Activated naive CD4-positive, alpha-beta T cell treated with anti-CD3 and anti-CD28 coated beads, Interleukin-2, amount 50 U/mL, for 72 hours (primary cell): ENCODE data around the gene CD1E. TPM values are rescaled to one million over a fixed set of nuclear protein-coding genes. Genes with fewer than 3 reads are reported as not detected.

ENCODE experiments used
- ATAC-seq, 2 donors: fragments of 150-1000 bp; cut with Tn5 transposase; 2 replicates each; pipeline ENCODE4 v1.10.0; 2021; ENCODE audit warnings: mild to moderate bottlenecking in 2 of 2, moderate library complexity in 2 of 2
- DNase-seq, 2 donors: peaks; one replicate each; pipeline ENCODE4 v3.0.0; 2021 to 2022; ENCODE audit warnings: low spot score in 2 of 2
- H3K27ac Mint-ChIP-seq, 2 donors: one replicate each; pipeline ENCODE4 v1.8.0; 2022; ENCODE audit warnings: mild to moderate bottlenecking in 2 of 2, mixed read lengths in 2 of 2
- H3K36me3 Mint-ChIP-seq, 2 donors: one replicate each; pipeline ENCODE4 v1.8.0; 2022; ENCODE audit warnings: mixed read lengths in 2 of 2
- H3K9me3 Mint-ChIP-seq, 2 donors: one replicate each; pipeline ENCODE4 v1.8.0; 2022; ENCODE audit warnings: mixed read lengths in 2 of 2
- total RNA-seq, 2 donors: library from RNA; stranded (reverse); gene quantifications; one replicate each; pipeline ENCODE4 v1.2.3, GENCODE V29; 2022

Gene CD1E
- total RNA-seq, 2 donors from 2014 or later = not detected

DNA sequence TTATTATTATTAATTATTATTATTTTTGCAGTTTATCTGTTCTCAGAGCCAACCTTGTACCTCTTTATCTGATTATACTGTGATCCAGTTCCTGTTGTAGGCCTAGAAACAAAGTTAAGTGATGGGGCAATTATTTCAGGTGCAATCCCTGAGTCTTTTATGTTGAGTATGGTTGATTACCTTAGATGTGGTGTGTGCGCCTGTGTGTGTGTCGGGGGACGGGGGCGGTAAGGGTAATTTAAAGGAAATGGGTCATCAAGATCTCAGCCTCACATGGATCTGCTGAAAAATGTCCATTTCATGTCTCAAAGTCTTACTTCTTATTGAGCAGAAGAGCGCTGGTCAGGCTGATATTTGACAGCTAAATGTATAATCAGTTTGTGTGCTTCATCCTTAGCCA, 53.4 kb downstream of the CD1E start:
- no peak for DNase-seq
- ATAC-seq = no peak
- Mint-ChIP-seq H3K27ac (no peak overlapping the region), H3K9me3 (no peaks in the 10 kb centered on the region), H3K36me3 (no peaks in the 10 kb centered on the region)

Other genes starting within 250 kb of the CD1E start
- gene CD1D, start 173.0 kb upstream of the CD1E start, total RNA-seq = not detected
- gene CD1A, start 99.5 kb upstream of the CD1E start, total RNA-seq = under 1 TPM in 1 of 2 donors, not detected in 1; 0.12 TPM
- under 1 TPM; 0.23 to 0.46 TPM for gene CD1C, start 64.0 kb upstream of the CD1E start, total RNA-seq
- gene CD1B, start 22.4 kb upstream of the CD1E start, total RNA-seq = not detected
- not detected for gene OR10T2, start 45.6 kb downstream of the CD1E start, total RNA-seq
- gene OR10K2, start 72.3 kb downstream of the CD1E start, total RNA-seq = not detected
- gene OR10K1, start 107.9 kb downstream of the CD1E start, total RNA-seq = not detected
- not detected for gene OR10R2, start 118.3 kb downstream of the CD1E start, total RNA-seq
- not detected for gene OR6Y1, start 200.5 kb downstream of the CD1E start, total RNA-seq
- not detected for gene OR6P1, start 216.7 kb downstream of the CD1E start, total RNA-seq
- gene OR10X1, start 226.0 kb downstream of the CD1E start, total RNA-seq = not detected